ENCODE data around the gene NOL11.
"Not testable (repeated sequence)": the region's sequence is repeated elsewhere in the genome, so short reads cannot be mapped to it uniquely, and the experiment has no call there.

NOL11 gene

DNA sequence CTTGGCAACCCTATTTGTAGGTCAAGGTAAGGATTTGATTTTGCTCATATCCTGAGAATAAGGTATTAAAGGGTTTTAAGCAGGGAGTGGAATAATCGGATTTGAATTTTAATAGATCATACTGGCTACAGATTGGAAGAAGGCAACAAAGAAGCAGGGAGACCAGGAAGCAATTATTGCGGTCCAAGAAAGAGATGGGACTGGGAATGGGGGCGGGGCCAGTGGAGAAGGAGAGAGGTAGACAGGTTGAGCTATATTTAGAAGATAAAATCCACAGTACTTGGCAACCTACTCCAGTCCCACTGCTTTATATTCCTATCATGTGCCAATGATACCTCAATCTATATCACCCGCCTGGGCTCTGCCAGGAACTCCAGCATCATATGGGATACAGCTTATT is 5.8 kb upstream of the NOL11 start:
- no peak for DNase-seq

DNA sequence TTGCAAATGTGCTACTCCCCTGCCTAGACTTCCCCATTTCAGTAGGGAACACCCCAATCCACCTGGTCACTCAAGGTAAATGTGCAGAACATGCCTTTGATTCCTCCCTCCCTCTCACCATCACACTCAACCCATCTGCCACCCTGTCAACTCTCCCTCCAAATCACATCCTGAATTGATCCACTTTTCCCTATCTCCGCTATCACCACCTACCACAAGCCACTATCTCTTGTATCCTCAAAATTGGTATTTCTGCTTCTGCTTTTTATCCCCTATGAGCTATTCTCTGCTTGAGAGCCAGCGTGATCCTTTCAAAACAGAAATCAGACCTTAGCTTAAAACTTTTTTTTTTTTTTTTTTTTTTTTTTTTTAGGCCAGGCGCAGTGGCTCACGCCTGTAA is 5.4 kb upstream of the NOL11 start:
- DNase-seq, result no peak

DNA sequence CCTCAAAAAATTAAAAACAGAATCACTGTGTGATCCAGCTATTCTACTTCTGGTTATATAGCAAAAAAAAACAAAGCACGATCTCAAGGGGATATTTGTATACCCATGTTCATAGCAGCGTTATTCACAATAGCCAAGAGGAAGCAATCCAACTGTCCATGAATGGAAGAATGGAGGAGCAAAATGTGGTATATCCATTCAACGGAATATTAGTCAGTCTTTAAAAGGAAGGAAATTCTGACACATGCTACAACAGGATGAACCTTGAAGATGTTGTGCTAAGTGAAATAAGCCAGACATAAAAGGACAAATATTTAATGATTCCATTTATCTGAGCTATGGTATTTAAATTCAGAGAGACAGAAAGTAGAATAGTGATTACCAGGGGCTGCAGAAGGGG is 4.6 kb upstream of the NOL11 start:
- DNase-seq, result no peak

DNA sequence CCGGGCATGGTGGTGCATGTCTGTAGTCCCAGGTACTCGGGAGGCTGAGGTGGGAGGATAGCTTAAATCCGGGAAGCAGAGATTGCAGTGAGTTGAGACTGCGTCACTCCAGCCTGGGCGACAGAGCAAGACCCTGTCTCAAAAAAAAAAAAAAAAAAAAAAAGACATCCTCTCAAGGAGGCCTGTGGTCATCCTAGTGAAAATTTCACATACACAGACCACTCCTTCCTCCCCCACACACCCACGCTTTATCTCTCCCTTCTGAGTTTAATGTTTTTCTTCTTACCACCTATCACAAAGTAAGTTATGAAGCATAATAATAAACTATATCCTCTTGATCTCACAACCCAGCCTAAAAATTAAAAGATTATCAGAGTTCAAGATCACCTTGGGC is 1.3 kb upstream of the NOL11 start:
- no peak for DNase-seq

DNA sequence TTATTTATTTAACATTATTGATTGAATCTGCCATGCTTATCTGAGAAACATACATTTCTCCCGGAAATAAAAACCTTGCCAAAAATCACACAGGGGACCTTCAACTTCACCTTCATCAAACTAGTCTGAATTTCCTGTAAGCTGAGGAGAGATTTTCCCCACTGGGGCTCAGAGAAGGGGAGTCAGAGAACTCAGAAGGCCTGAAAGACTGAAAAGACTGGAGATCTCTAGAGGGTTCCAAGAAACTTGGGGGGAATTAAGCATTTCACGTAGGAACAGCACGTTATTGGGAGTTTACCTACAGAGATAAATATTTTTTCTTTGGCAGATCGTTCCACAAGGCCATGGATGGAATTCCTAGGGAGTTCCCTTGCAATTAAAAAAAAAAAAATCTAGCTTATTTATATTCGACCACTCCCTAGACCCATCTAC is 528 bp upstream of the NOL11 start:
- DNase-seq, result no peak

DNA sequence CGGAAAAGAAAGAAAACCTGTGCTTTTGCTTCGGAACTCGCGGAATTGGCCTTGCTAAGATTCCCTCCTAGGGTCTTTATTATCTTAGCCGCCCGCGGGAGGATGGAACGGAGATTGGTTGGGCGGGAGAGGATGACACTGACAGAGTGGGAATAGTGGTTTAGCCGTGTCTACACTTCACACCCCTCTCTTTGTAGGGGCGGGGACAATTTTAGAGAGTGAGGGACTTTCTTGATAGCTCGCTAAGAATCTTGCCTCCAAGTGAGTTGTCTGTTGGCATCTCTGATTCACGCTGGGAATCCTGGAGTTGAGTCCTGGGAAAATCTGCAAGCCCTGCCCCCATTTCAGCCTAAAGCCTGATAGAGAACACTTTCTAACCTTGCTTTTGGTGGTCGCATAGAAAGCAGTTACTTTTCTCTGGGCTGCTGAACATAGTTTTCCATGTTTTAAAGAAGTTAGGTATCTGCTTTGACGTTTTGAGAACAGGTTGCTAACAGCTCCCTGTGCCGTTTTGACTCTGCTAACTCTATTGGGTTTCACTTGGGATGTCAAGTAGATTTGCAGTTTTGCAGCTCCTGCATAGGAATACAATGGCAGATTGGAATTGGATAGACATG is 697 bp downstream of the NOL11 start:
- peak; percentile 14 for DNase-seq

DNA sequence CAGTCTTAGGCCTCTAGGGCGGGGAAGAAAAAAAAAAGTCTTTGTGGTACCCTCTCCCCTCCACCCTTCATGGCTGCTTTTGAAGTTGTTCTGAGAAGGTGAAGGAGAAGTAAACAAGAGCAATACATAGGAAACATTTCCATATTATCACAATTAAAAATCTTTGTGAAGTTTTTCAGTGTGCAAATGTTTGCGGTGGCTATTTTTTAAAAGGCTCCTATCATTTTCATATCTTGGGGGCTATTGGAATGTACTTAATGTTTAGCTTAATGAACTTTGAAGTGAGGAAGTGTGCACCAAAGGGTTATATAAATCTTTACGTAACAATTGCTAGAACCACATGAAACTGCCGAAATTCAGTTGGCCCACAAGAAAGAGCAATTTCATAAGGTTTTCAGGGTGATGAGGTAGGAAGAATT is 7.6 kb downstream of the NOL11 start:
- DNase-seq, result no peak

DNA sequence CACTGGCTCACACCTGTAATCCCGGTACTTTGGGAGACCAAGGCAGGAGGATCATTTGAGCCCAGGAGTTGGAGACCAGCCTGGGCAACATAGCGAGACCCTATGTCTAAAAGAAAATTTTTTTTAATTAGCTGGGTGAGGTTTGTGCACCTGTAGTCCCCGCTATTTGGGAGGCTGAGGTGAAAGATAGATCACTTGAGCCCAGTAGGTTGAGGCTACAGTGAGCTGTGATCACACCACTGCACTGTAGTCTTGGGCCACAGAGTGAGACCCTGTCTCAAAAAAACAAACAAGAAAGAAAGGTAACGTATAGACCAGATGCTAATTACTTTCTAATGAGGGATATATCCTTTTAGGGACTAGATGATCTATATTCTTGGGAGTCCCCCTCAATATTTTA is 8.1 kb downstream of the NOL11 start:
- DNase-seq, result no peak

DNA sequence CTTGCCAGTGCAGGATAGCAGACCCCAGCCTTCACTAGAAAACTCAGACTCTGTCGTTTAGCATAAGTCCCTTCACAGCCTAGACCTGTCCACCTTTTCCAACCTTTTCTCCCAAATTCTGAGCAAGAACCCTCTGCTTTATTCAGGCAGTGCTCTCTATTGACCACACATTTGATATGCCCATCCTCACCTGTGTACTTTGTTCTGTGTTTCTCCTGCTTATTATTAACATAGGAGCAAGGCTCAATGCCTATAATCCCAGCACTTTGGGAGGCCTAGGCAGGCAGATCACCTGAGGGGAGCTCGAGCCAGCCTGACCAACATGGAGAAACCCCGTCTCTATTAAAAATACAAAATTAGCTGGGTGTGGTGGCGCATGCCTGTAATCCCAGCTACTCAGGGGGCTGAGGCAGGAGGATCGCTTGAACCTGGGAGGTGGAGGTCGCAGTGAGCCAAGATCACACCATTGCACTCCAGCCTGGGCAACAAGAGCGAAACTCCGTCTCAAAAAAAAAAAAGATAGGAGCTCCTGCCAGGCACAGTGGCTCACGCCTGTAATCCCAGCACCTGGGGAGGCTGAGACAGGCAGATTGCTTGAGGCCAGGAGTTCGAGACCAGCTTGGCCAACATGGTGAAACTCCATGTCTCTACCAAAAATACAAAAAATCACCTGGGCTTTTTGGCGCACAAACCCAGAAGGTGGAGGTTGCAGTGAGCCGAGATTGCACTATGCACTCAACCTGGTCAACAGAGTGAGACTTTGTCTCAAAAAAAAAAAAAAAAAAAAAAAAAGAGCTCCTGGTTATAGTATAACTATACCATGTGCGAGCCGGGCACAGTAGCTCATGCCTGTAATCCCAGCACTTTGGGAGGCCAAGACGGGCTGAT is 9.7 kb downstream of the NOL11 start:
- not testable (repeated sequence) for DNase-seq

DNA sequence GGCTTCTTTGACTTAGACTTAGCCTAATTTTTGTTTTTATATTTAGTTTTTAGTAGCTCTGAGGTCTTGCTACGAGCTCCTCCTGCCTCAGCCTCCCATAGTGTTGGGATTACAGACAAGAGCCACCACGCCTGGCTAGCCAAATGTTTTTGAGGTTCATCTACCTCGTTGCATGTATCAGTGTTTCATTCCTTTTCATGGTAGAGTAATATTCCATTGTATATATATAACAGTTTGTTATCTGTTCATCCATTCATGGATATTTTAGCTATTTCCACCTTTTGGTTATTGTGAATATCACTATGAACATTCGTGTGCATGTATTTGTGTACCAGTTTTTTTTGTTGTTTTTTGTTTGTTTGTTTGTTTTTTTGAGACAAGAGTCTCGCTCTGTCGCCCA is 12.2 kb downstream of the NOL11 start:
- no peak for DNase-seq

DNA sequence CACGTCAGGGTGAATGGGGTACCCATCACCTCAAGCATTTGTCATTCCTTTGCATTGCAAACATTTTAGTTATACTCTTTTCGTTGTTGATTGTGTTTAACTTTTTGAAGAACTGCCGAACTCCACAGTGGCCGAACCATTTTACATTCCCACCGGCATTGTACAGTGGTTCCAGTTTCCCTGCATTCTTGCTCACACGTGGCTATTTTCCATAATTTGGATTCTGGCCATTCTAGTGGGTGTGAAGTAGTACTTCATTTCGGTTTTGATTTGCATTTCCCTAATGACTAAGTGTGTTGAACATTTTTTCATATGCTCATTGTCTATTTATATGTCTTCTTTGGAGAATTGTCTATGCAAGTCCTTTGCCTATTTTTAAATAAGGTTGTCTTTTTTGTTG is 13.0 kb downstream of the NOL11 start:
- no peak for DNase-seq

DNA sequence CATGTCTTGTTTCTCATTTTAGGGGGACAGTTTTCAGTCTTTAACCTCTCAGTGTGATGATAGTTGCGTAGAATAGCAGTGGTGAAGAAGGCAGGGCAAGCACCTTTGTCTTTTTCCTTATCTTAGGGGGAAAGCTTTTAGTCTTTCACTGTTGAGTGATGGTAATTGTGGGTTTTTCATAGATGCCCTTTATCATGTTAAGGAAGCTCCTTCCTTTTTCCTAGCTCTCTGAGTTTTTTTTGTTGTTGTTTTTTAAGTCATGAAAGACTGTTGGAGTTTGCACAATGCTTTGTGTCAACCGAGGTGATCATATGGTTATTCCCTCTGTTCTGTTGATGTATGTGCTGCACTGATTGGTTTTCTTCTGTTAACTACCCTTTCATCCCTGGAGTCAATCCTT is 15.7 kb downstream of the NOL11 start:
- no peak for DNase-seq

DNA sequence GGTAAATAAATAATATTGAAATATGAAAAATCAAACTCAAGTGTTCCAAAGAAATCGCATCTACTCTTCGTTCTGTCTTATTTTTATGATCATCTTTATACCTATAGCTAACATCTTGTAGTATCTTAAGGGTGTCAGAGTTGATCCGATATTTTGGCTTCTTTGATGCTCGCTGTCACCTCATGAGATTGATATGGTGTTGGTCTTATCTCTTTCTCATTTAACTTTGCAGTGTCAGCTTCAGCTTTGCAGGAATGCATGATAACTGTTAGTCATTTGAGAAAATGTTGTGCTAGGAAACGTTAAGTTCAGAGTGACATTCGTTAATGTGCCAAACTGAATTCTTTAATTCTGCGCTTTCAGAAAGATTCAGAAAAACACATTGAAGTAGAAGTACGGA is 19.4 kb downstream of the NOL11 start:
- DNase-seq, result no peak

DNA sequence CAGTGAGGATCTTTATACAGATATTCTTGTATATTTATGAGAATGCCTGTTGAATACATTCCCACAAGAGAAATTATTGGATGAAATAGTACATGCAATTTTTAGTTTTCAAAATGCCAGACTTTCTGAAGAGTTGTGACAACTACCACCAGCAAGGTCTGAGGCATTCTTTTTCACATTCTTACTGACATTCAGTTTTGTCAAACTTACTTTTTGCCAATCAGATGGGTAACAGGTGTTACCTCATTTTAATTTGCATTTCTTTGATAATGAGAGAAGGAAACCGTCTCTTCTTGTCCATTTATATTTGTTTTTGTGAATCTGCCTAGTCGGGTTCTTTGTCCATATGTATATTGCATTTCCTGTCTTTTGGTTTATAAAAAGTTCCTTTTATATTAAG is 24.3 kb downstream of the NOL11 start:
- DNase-seq, result no peak

DNA sequence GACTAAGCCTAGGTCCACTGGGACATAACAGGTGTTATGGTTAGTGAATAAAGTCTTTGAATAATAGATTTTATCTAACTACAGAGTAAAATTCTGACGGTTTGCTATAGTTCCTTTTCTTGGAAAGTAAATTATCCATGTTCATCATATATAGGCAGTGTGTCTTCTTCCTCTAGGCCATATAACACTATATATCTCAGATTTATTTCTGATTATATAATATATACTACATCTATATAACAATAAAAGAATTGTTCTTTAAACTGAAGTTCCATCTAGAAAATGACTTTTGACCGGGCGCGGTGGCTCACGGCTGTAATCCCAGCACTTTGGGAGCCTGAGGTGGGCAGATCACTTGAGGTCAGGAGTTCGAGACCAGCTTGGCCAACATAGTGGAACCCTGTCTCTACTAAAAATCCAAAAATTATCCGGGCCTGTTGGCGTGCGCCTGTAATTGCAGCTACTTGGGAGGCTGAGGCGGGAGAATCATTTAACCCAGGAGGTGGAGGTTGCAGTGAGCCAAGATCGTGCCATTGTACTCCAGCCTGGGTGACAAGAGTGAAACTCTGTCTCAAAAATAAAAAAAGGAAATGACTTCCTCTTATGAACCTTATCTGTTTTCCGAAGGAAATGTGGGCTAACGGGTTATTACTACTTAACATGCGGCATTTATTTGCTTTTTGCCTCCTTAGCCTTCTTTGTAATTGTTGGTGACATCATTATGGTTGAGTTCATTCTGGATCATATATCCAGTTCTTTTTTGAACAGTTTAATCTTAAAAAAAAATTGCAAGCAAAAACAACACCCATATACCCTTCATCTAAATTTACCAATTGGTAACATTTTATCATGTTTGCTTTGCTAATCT is 29.2 kb downstream of the NOL11 start:
- DNase-seq, result no peak

DNA sequence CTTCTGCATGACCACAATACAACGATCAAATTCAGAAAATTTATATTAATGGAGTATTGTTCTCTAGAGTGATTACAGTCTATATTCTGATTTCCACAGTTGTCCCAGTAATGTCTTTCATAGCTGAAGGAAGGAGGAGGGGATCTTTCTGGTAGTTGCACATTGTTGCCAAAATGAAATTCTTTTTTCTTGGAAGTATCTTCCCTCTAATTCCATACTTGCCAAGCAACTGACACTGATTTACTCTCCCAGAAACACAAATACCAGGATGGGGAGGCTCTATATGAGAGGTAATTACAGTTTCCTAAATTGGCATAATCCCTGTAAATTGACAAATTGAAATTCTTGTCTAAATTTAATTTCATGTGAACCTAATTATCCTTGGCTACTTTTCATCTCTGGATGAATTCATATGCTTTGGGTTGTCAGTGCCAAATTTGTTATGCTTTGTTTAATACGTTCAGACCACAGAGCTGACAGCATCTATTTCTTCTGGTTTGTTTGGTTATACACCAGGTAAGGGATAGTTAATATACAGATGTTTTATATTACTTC is 30.0 kb downstream of the NOL11 start:
- DNase-seq, result no peak

DNA sequence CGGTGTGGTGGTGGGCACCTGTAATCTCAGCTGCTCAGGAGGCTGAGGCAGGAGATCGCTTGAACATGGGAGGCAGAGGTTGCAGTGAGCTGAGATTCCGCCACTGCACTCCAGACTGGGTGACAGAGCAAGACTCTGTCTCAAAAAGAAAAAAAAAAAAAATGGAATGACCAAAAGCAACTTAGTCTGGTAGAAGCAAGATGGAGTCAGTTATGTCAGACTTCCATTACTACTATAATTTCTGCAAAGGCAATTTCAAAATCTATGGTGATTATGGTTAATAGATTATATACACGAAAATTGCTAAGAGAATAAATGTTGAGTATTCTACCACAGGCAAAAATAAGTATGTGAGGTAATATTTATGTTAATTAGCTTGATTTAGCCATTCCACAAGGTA is 32.3 kb downstream of the NOL11 start:
- no peak for DNase-seq

DNA sequence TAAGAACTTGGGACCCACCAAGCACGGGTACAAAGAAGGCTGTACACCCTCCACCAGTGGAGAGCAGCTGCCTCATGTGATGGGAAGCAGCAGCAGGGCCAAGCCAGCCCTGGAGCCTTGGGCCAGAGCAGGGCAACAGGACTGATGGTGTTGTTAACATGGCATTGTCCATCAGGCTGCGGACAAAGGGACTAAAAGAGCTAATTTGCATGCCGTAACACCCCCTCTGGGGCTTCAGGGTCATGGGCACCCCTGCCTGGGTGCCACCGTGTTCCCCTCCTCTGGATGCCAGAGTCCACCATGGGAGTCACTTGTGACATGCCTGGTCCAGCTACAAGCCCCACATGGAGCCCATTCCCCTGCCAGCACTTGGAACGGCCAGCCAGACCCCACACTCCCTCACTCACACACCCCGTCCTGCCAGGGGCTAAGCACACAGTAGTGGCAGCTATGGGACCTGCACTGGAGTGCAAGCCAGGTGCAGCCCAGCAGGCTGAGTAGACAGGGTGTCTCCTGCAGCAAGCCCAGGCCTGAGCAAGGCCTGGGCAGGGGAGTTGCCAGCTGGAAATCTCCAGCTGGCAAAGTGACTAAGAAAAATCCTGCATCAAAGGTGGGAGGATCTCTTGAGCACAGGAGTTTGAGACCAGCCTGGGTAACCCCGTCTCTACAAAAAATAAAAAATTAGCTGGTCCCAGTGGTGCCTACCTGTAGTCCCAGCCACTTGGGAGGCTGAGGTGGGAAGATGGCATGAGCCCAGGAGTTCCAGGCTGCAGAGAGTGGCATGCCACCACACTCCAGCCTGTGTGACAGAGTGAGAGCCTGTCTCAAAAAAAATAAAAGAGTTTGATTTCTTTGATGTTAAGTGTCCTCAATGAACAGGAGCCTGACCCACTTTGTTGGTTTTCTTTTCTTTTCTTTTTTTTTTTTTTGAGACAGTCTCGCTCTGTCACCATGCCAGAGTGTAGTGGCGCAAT is 33.7 kb downstream of the NOL11 start:
- no peak for DNase-seq

DNA sequence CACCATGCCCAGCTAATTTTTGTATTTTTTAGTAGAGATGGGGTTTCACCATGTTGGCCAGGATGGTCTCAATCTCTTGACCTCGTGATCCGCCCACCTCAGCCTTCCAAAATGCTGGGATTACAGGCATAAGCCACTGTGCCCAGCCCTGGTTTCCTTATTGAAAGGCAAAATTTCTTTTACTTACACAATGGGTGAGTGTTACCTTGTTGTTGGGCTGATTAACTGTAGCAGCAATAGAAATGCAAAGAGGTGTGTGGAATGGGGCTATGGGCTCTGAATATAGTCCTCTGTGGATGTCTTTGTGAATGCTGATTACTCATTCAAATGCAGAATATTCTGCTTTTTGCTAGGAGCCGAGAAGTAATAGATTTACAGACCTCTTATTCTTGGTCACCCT is 34.4 kb downstream of the NOL11 start:
- not testable (repeated sequence) for DNase-seq

DNA sequence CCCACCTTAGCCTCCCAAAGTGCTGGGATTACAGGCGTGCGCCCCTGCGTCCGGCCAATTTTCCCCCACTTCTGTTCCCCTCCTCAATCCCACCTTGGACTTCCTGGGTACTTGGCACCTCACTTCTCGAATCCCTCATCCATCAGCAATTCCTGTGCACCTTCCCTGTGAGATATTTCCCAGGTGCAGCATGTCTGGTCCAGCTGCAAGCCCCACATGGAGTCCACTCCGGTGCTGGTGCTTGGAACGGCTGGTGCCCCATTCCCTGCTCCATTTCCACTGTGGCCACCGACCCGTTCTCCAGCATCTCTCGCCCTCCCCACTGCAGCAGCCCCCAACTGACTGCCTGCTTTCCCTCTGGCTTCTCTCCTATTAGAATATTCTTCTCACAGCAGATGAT is 35.3 kb downstream of the NOL11 start:
- DNase-seq, result no peak

DNA sequence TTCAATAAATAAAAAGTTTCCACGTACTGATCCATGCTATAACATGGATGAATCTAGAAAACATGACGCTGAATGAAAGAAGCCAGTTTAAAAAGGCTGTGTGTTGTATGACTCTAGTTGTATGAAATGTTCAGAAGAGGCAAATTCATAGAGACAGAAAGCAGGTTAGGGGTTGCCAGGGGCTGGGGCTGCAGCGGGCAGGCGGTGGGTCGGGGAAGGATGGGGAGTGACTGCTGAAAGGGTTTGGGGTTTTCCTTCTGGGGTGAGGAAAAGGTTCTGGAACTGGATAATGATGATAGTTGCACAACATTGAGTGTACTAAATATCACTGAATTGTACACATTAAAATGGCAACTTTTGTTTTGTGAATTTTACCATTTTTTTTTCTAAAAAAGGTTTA is 36.3 kb downstream of the NOL11 start:
- no peak for DNase-seq

DNA sequence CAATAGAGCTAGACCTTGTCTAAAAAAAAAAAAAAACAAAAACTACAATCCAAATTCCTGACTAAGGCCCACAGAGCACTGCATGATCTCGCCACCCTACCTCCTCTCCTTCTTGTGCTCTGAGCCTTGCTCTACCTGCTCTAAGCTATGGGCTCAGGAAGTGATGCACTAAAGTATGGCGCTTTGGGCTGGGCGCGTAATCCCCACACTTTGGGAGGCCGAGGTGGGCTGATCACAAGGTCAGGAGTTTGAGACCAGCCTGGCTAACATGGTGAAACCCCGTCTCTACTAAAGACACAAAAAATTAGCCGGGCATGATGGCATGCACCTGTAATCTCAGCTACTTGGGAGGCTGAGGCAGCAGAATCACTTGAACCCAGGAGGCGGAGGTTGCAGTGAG is 37.0 kb downstream of the NOL11 start:
- DNase-seq, result not testable (repeated sequence)

All from NCI-H748 treated with DMSO at 0.1 percent for 48 hours (cell line).